H1 (cell line): Measurements from ENCODE around the gene BTG2.
A peak's percentile ranks its signal among the peaks of the same experiment; 100 is the strongest.

Source experiments
- EP300 ChIP-seq, 2 experiments: IDR thresholded peaks; 1 replicate in 1 of 2; 2 replicates in 1 of 2; pipeline ENCODE4 v1.6.1; 2011 to 2012; ENCODE audit warnings: low read depth in 2 of 2, low read length in 2 of 2, mild to moderate bottlenecking in 2 of 2, borderline replicate concordance in 1 of 2, inconsistent platforms in 1 of 2, moderate library complexity in 1 of 2
- EZH2 ChIP-seq: fragments of 200-600 bp; sonication (generic); IDR thresholded peaks from 2 replicates; pipeline ENCODE4 v1.7.1; 2012; ENCODE audit warnings: low read depth, mild to moderate bottlenecking, moderate library complexity, low read length, inconsistent platforms; ENCODE audit not compliant: severe bottlenecking
- FOSL1 ChIP-seq: IDR thresholded peaks from 2 replicates; pipeline ENCODE4 v1.6.1; 2011; ENCODE audit warnings: mild to moderate bottlenecking, low read depth, low read length, moderate library complexity; ENCODE audit not compliant: insufficient read depth
- GABPA ChIP-seq: IDR thresholded peaks from 2 replicates; pipeline ENCODE4 v1.6.1; 2011; ENCODE audit warnings: mild to moderate bottlenecking, low read length, moderate library complexity, borderline replicate concordance; ENCODE audit not compliant: insufficient read depth
- JUN ChIP-seq: IDR thresholded peaks from 2 replicates; pipeline ENCODE4 v1.6.1; 2011; ENCODE audit warnings: low read depth, mild to moderate bottlenecking, improper control_type of control experiment, low read length
- PHF8 ChIP-seq: fragments of 200-600 bp; sonication (generic); conservative IDR thresholded peaks from 2 replicates; pipeline ENCODE4 v1.7.1; 2012; ENCODE audit warnings: low read depth, mild to moderate bottlenecking, inconsistent platforms, low read length, moderate library complexity
- POLR2A ChIP-seq, 2 experiments: IDR thresholded peaks; 1 replicate in 1 of 2; 2 replicates in 1 of 2; pipeline ENCODE4 v1.6.1; 2011; ENCODE audit warnings: low read depth in 2 of 2, low read length in 2 of 2, mild to moderate bottlenecking in 2 of 2; ENCODE audit errors: control extremely low read depth in 1 of 2
- POU5F1 ChIP-seq: IDR thresholded peaks from 2 replicates; pipeline ENCODE4 v1.6.1; 2011; ENCODE audit warnings: low read depth, mild to moderate bottlenecking, low read length, moderate library complexity
- SP1 ChIP-seq: IDR thresholded peaks from 2 replicates; pipeline ENCODE4 v1.6.1; 2011; ENCODE audit warnings: low read depth, low read length
- YY1 ChIP-seq: IDR thresholded peaks from 2 replicates; pipeline ENCODE4 v1.6.1; 2011; ENCODE audit warnings: low read depth, mild to moderate bottlenecking, low read length
- TF ChIP-seq, protein P1 (sequence below), 3 experiments: IDR thresholded peaks; 1 replicate in 2 of 3; 2 replicates in 1 of 3; pipeline versions ENCODE4 v1.5.1 to v1.6.1; 2011; ENCODE audit warnings: low read length in 3 of 3, mild to moderate bottlenecking in 3 of 3, inconsistent platforms in 2 of 3, low read depth in 1 of 3, moderate library complexity in 1 of 3; ENCODE audit not compliant: insufficient read depth in 1 of 3; ENCODE audit errors: control extremely low read depth in 1 of 3

DNA sequence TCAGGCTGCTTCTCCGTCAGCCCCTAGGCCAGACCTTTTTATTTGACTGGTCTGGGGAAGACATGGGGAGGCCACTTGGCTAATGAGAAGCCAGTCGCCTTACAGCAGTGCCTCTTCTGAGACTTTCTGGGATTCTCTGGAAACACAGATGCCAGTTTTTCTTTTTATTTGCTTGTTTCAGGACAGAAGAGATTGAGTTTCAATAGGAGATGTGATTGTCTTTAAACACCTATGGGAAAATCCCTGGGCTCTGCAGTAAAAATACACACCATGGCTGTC is 15.4 kb upstream of the BTG2 start:
- no peak for TF ChIP-seq YY1
- TF ChIP-seq PHF8, result peak; percentile 18; the same call in 1 of the 2 replicates
- TF ChIP-seq, protein P1, sequence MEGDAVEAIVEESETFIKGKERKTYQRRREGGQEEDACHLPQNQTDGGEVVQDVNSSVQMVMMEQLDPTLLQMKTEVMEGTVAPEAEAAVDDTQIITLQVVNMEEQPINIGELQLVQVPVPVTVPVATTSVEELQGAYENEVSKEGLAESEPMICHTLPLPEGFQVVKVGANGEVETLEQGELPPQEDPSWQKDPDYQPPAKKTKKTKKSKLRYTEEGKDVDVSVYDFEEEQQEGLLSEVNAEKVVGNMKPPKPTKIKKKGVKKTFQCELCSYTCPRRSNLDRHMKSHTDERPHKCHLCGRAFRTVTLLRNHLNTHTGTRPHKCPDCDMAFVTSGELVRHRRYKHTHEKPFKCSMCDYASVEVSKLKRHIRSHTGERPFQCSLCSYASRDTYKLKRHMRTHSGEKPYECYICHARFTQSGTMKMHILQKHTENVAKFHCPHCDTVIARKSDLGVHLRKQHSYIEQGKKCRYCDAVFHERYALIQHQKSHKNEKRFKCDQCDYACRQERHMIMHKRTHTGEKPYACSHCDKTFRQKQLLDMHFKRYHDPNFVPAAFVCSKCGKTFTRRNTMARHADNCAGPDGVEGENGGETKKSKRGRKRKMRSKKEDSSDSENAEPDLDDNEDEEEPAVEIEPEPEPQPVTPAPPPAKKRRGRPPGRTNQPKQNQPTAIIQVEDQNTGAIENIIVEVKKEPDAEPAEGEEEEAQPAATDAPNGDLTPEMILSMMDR (IDR thresholded peaks at IDR 0.05; ENCODE audit: control extremely low read depth in 1 of 3, insufficient read depth in 1 of 3, low read depth in 1 of 3, low read length in 3 of 3), result no peak
- no peak for TF ChIP-seq EZH2
- no peak for TF ChIP-seq EP300 (IDR thresholded peaks at IDR 0.05; ENCODE audit: borderline replicate concordance in 1 of 2, low read depth in 2 of 2, low read length in 2 of 2)
- TF ChIP-seq POLR2A (IDR thresholded peaks at IDR 0.05; ENCODE audit: control extremely low read depth in 1 of 2, low read depth in 2 of 2, low read length in 2 of 2), result no peak
- no peak for TF ChIP-seq GABPA
- no peak for TF ChIP-seq POU5F1
- TF ChIP-seq SP1, result no peak
- no peak for TF ChIP-seq JUN
- TF ChIP-seq FOSL1, result no peak
